Measurements from ENCODE around the gene INTS3.

DNA sequence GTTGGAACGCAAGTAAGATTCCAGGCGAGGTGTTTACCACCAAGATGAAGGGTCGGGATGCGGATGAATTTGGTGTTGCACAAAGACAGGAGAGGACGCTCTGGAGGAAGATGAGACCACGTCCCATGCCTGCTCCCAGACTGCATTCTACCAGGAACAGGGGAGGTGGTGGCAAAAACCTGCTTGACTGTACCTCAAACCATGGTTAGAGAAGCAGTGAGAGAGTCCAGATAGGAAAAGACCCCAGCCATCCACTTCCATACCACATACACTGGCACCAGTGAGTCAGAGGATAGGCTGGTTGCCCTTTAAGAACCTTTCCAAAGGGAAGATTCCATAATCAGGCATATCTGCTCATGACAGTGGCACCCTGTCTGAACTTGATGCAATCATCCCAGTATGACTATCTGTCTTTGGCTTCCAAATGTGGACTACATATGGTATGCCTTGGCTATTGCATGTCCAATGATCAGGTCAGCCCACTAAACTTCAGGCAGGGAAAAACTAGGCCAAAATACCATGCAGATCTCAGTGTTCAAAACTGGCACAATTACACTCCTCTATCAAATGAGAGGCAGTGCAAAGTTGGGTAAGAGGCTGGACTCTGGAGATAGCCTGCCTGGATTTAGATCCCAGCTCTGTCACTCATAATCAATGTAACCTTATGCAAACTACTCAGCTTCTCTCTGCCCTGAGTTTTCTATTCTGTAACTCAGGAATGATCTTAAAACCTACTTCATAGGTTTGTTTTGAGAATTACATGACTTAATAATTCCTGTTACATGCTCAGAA, 28.7 kb upstream of the INTS3 start:
- TF ChIP-seq, protein P1, sequence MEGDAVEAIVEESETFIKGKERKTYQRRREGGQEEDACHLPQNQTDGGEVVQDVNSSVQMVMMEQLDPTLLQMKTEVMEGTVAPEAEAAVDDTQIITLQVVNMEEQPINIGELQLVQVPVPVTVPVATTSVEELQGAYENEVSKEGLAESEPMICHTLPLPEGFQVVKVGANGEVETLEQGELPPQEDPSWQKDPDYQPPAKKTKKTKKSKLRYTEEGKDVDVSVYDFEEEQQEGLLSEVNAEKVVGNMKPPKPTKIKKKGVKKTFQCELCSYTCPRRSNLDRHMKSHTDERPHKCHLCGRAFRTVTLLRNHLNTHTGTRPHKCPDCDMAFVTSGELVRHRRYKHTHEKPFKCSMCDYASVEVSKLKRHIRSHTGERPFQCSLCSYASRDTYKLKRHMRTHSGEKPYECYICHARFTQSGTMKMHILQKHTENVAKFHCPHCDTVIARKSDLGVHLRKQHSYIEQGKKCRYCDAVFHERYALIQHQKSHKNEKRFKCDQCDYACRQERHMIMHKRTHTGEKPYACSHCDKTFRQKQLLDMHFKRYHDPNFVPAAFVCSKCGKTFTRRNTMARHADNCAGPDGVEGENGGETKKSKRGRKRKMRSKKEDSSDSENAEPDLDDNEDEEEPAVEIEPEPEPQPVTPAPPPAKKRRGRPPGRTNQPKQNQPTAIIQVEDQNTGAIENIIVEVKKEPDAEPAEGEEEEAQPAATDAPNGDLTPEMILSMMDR (IDR thresholded peaks at IDR 0.05) = no peak
- no peak for TF ChIP-seq POLR2A (IDR thresholded peaks at IDR 0.05)

Data from suprapubic skin (tissue), 3 donors.